Activated T-cell treated with anti-CD3 and anti-CD28 coated beads, Interleukin-2, amount 50 U/mL, for 4 hours (primary cell): ENCODE measurements around the gene SYP. TPM values are rescaled to one million over a fixed set of nuclear protein-coding genes. Genes with fewer than 3 reads are reported as not detected.

Experiments
- ATAC-seq, 2 donors: fragments of 200-7000 bp; cut with Tn5 transposase; one replicate each; pipeline ENCODE4 v1.10.0; 2021
- DNase-seq: peaks from one replicate; pipeline ENCODE4 v3.0.0-alpha.2; 2020
- H3K27me3 Mint-ChIP-seq: one replicate; pipeline ENCODE4 v1.8.0; 2021; ENCODE audit warnings: low read depth, mixed read lengths
- H3K36me3 Mint-ChIP-seq: one replicate; pipeline ENCODE4 v1.8.0; 2022; ENCODE audit warnings: mixed read lengths; ENCODE audit not compliant: insufficient read depth
- H3K4me1 Mint-ChIP-seq: one replicate; pipeline ENCODE4 v1.8.0; 2021; ENCODE audit warnings: low read depth, mixed read lengths
- H3K4me3 Mint-ChIP-seq: one replicate; pipeline ENCODE4 v1.8.0; 2021; ENCODE audit warnings: mild to moderate bottlenecking, moderate library complexity, mixed read lengths
- H3K9me3 Mint-ChIP-seq: one replicate; pipeline ENCODE4 v1.8.0; 2021; ENCODE audit warnings: mixed read lengths
- total RNA-seq, 3 donors: library from RNA; stranded (reverse); gene quantifications; one replicate each; pipeline ENCODE4 v1.2.1, GENCODE V29; 2021

The SYP gene
- total RNA-seq, 3 donors from 2014 or later: 3.1 to 5.3 (median 3.8) TPM

GRCh38 chrX:49209434-49210251, 9.7 kb upstream of the SYP start:
- DNase-seq (no peak), ATAC-seq (no peak)
- no peak overlapping the region for H3K4me3 Mint-ChIP-seq
- H3K4me1 Mint-ChIP-seq: no peaks in the 10 kb centered on the region
- peaks cover 2% of the 10 kb centered on the region for H3K27me3 Mint-ChIP-seq
- no peaks in the 10 kb centered on the region for H3K36me3 Mint-ChIP-seq
- H3K9me3 Mint-ChIP-seq: no peaks in the 10 kb centered on the region

GRCh38 chrX:49208399-49208798, 8.4 kb upstream of the SYP start:
- Mint-ChIP-seq H3K36me3 (no peaks in the 10 kb centered on the region), H3K4me3 (no peak overlapping the region), H3K9me3 (no peaks in the 10 kb centered on the region), H3K4me1 (no peaks in the 10 kb centered on the region), H3K27me3 (peaks cover 2% of the 10 kb centered on the region)
- ATAC-seq (no peak), DNase-seq (no peak)

- no peaks in the 10 kb centered on the region for H3K9me3 Mint-ChIP-seq
- ATAC-seq (no peak), DNase-seq (no peak)
- peaks cover 2% of the 10 kb centered on the region for H3K27me3 Mint-ChIP-seq
- H3K36me3 Mint-ChIP-seq: no peaks in the 10 kb centered on the region
- no peak overlapping the region for H3K4me3 Mint-ChIP-seq
- H3K4me1 Mint-ChIP-seq: no peaks in the 10 kb centered on the region
These were observed 6.5 kb upstream of the SYP start for GRCh38 chrX:49206543-49206942.

GRCh38 chrX:49205443-49205842, 5.5 kb upstream of the SYP start:
- ATAC-seq (no peak), DNase-seq (no peak)
- peaks cover 3% of the 10 kb centered on the region for H3K4me1 Mint-ChIP-seq
- no peak overlapping the region for H3K4me3 Mint-ChIP-seq
- H3K9me3 Mint-ChIP-seq: no peaks in the 10 kb centered on the region
- no peaks in the 10 kb centered on the region for H3K36me3 Mint-ChIP-seq
- H3K27me3 Mint-ChIP-seq: no peaks in the 10 kb centered on the region

- H3K4me3 Mint-ChIP-seq: no peak overlapping the region
- no peak for ATAC-seq
- DNase-seq: no peak
- no peaks in the 10 kb centered on the region for H3K9me3 Mint-ChIP-seq
- no peaks in the 10 kb centered on the region for H3K27me3 Mint-ChIP-seq
- H3K36me3 Mint-ChIP-seq: no peaks in the 10 kb centered on the region
- peaks cover 5% of the 10 kb centered on the region for H3K4me1 Mint-ChIP-seq
These were observed 4.7 kb upstream of the SYP start for GRCh38 chrX:49204709-49205108.

- Mint-ChIP-seq H3K36me3 (no peaks in the 10 kb centered on the region), H3K9me3 (no peaks in the 10 kb centered on the region), H3K27me3 (no peaks in the 10 kb centered on the region), H3K4me1 (peaks cover 6% of the 10 kb centered on the region), H3K4me3 (no peak overlapping the region)
- ATAC-seq: no peak
- no peak for DNase-seq
These were observed 4.0 kb upstream of the SYP start for GRCh38 chrX:49204017-49204416.

- Mint-ChIP-seq H3K9me3 (no peaks in the 10 kb centered on the region), H3K27me3 (no peaks in the 10 kb centered on the region), H3K4me1 (peaks cover 11% of the 10 kb centered on the region), H3K4me3 (no peak overlapping the region), H3K36me3 (no peaks in the 10 kb centered on the region)
- DNase-seq (no peak), ATAC-seq (no peak)
These were observed 3.5 kb upstream of the SYP start for GRCh38 chrX:49203536-49203935.

- no peaks in the 10 kb centered on the region for H3K9me3 Mint-ChIP-seq
These were observed 2.0 kb upstream of the SYP start for GRCh38 chrX:49202022-49202421.

GRCh38 chrX:49199315-49199595, 738 bp downstream of the SYP start:
- Mint-ChIP-seq H3K4me1 (peaks cover 17% of the 10 kb centered on the region), H3K27me3 (no peaks in the 10 kb centered on the region), H3K36me3 (peaks cover 2% of the 10 kb centered on the region), H3K4me3 (peak overlapping the region; percentile 48), H3K9me3 (no peaks in the 10 kb centered on the region)
- DNase-seq (no peak), ATAC-seq (no peak)

More at GRCh38 chrX:49202022-49202421, 2.0 kb upstream of the SYP start:
- no peaks in the 10 kb centered on the region for H3K36me3 Mint-ChIP-seq
- peaks cover 17% of the 10 kb centered on the region for H3K4me1 Mint-ChIP-seq
- no peaks in the 10 kb centered on the region for H3K27me3 Mint-ChIP-seq
- no peak overlapping the region for H3K4me3 Mint-ChIP-seq
- ATAC-seq: no peak
- no peak for DNase-seq

GRCh38 chrX:49198540-49199314, 1.3 kb downstream of the SYP start:
- Mint-ChIP-seq H3K27me3 (no peaks in the 10 kb centered on the region), H3K4me3 (peak overlapping the region; percentile 52), H3K36me3 (peaks cover 2% of the 10 kb centered on the region), H3K9me3 (no peaks in the 10 kb centered on the region), H3K4me1 (peaks cover 21% of the 10 kb centered on the region)
- DNase-seq (no peak), ATAC-seq (no peak)

GRCh38 chrX:49197543-49198087, 2.4 kb downstream of the SYP start:
- Mint-ChIP-seq H3K4me3 (no peak overlapping the region), H3K27me3 (no peaks in the 10 kb centered on the region), H3K4me1 (peaks cover 30% of the 10 kb centered on the region), H3K36me3 (peaks cover 2% of the 10 kb centered on the region), H3K9me3 (no peaks in the 10 kb centered on the region)
- DNase-seq (no peak), ATAC-seq (no peak)

GRCh38 chrX:49193542-49193964, 6.4 kb downstream of the SYP start:
- Mint-ChIP-seq H3K4me3 (peak overlapping the region; percentile 37), H3K4me1 (peaks cover 30% of the 10 kb centered on the region), H3K9me3 (no peaks in the 10 kb centered on the region), H3K36me3 (peaks cover 2% of the 10 kb centered on the region), H3K27me3 (no peaks in the 10 kb centered on the region)
- DNase-seq (no peak), ATAC-seq (no peak)

GRCh38 chrX:49192722-49193328, 7.2 kb downstream of the SYP start:
- H3K4me1 Mint-ChIP-seq: peaks cover 24% of the 10 kb centered on the region
- peak overlapping the region; percentile 60 for H3K4me3 Mint-ChIP-seq
- H3K36me3 Mint-ChIP-seq: peaks cover 2% of the 10 kb centered on the region
- H3K27me3 Mint-ChIP-seq: no peaks in the 10 kb centered on the region
- DNase-seq: no peak
- no peaks in the 10 kb centered on the region for H3K9me3 Mint-ChIP-seq
- no peak for ATAC-seq

- H3K36me3 Mint-ChIP-seq: peaks cover 2% of the 10 kb centered on the region
- peak overlapping the region; percentile 94 for H3K4me3 Mint-ChIP-seq
- DNase-seq (no peak), ATAC-seq (peak; percentile 10 to 11)
- H3K4me1 Mint-ChIP-seq: peaks cover 24% of the 10 kb centered on the region
- no peaks in the 10 kb centered on the region for H3K27me3 Mint-ChIP-seq
- no peaks in the 10 kb centered on the region for H3K9me3 Mint-ChIP-seq
These were observed 8.4 kb downstream of the SYP start for GRCh38 chrX:49191574-49192011.
